Upper lobe of left lung (tissue), 4 donors: ENCODE results near the gene SMIM29.

ENCODE experiments used
- CTCF ChIP-seq, 6 experiments: fragments of 450-650 bp in 4 of 6; fragments of 200-600 bp in 2 of 6; sonication (generic) in 2 of 6; IDR thresholded peaks; one replicate each; pipeline ENCODE4 v1.5.1; 2016 to 2019; ENCODE audit warnings: antibody characterized with exemption in 6 of 6
- POLR2A ChIP-seq, 4 donors: fragments of 450-650 bp; IDR thresholded peaks; one replicate each; pipeline ENCODE4 v1.5.1; 2016 to 2017; ENCODE audit warnings: antibody characterized with exemption in 4 of 4, mild to moderate bottlenecking in 2 of 4
- POLR2AphosphoS5 ChIP-seq, 2 donors: sonication (generic); formaldehyde crosslinking; IDR thresholded peaks; one replicate each; pipeline ENCODE4 v1.5.1; 2017; ENCODE audit warnings: antibody characterized with exemption in 2 of 2

DNA sequence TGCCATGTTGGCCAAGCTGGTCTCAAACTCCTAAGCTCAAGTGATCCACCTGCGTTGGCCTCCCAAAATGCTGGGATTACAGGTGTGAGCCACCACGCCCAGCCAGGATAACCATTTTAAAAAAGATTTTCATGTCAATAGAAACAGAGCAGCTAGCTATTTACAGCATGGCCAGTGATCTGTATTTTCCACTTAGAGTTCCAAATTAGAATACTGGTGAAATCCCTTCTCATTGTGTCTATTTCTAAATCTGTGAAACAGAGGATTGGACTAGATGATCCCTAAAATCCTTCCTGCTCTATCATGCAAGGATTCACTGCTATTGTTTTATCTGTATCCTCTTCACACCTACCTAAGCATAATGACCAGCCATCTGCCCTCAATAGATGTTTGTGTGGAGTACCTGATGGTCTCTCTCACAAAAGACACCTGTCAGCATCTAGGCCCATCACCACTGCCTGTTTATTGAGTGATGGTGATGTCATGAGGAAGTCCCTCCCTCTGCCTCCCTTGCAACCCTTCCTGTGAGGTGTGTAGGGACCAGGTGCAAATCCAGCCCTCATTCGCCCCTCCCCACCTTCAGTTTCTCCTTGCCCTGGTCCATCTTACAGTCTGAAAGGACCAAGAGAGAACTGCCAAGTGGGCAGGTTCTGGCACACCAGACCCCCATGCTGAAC, 26.5 kb upstream of the SMIM29 start:
- TF ChIP-seq CTCF (IDR thresholded peaks at IDR 0.05) (no peak), POLR2A (IDR thresholded peaks at IDR 0.05) (no peak), POLR2AphosphoS5 (IDR thresholded peaks at IDR 0.05) (no peak)
